Body of pancreas (tissue), 4 donors: ENCODE measurements around the gene LRP10. TPM values are rescaled to one million over a fixed set of nuclear protein-coding genes. Genes with fewer than 3 reads are reported as not detected.

ENCODE experiments used
- ATAC-seq: fragments of 150-250 bp; one replicate; pipeline ENCODE4 v1.9.1; 2016
- DNase-seq, 4 donors: peaks; one replicate each; pipeline ENCODE4 v3.0.0-alpha.2; 2019
- H3K27ac ChIP-seq, 4 donors: fragments of 200-600 bp; sonication (generic); 1 replicate in 3 of 4; 2 replicates in 1 of 4; pipeline versions ENCODE4 v1.5.1 to v1.6.1; 2016 to 2019; ENCODE audit warnings: mild to moderate bottlenecking in 1 of 4, mixed read lengths in 1 of 4, moderate library complexity in 1 of 4
- H3K27me3 ChIP-seq, 2 donors: fragments of 200-600 bp; sonication (generic); one replicate each; pipeline ENCODE4 v1.6.0; 2016; ENCODE audit warnings: mild to moderate bottlenecking in 1 of 2
- H3K36me3 ChIP-seq, 2 donors: fragments of 200-600 bp; sonication (generic); replicated peaks in 1 of 2; 2 replicates each; pipeline ENCODE4 v1.5.1; 2016; ENCODE audit warnings: low read depth in 2 of 2; ENCODE audit not compliant: insufficient read depth in 1 of 2
- H3K4me1 ChIP-seq: fragments of 200-600 bp; sonication (generic); one replicate; pipeline ENCODE4 v1.6.0; 2016
- H3K4me3 ChIP-seq, 2 donors: fragments of 200-600 bp; sonication (generic); 1 replicate in 1 of 2; 2 replicates in 1 of 2; pipeline ENCODE4 v1.5.1; 2016 to 2019
- H3K9me3 ChIP-seq, 3 donors: fragments of 200-600 bp; sonication (generic); 1 replicate in 2 of 3; 2 replicates in 1 of 3; pipeline ENCODE4 v1.5.1; 2016
- CTCF ChIP-seq, 7 experiments: fragments of 450-650 bp in 4 of 7; fragments of 200-600 bp in 3 of 7; sonication (generic) in 3 of 7; IDR thresholded peaks; one replicate each; pipeline ENCODE4 v1.5.1; 2016 to 2019; ENCODE audit warnings: antibody characterized with exemption in 7 of 7
- POLR2A ChIP-seq, 3 donors: fragments of 450-650 bp; IDR thresholded peaks; one replicate each; pipeline ENCODE4 v1.6.1; 2016; ENCODE audit warnings: antibody characterized with exemption in 3 of 3, mild to moderate bottlenecking in 2 of 3
- WGBS, 2 donors: methylation state at CpG; one replicate each; pipeline ENCODE4 v1.1.5; 2017; 5-methylcytosine and 5-hydroxymethylcytosine counted together
- intact Hi-C: fragments of 100-400 bp; cut with DNase I; formaldehyde crosslinking; loops from one replicate; pipeline ENCODE4 v1.15.1; 2023
- total RNA-seq, 2 donors: library from RNA; depleted of rRNA; stranded (reverse); fragments of >200 nt; gene quantifications; one replicate each; pipeline ENCODE4 v1.1.0, GENCODE V29; 2016

Gene LRP10
- total RNA-seq, 2 donors from 2014 or later = 47.8 to 83.0 TPM

- ATAC-seq (no peak), DNase-seq (no peak)
- Histone ChIP-seq H3K27ac (no peak overlapping the region), H3K4me3 (no peak overlapping the region), H3K9me3 (no peaks in the 10 kb centered on the region), H3K36me3 (peaks cover 0 to 30% of the 10 kb centered on the region in 2 donors), H3K4me1 (peaks cover 20% of the 10 kb centered on the region), H3K27me3 (no peaks in the 10 kb centered on the region)
- TF ChIP-seq POLR2A (IDR thresholded peaks at IDR 0.05) (no peak), CTCF (IDR thresholded peaks at IDR 0.05) (no peak)
- WGBS, 2 donors = 93% methylated on average over 5 of the region's 5 CpGs
- intact Hi-C loops = no loop called here
These were observed 52.2 kb downstream of the LRP10 start for GRCh38 chr14:22923746-22924145.

GRCh38 chr14:22925513-22925912, 54.0 kb downstream of the LRP10 start:
- TF ChIP-seq POLR2A (IDR thresholded peaks at IDR 0.05) (no peak), CTCF (IDR thresholded peaks at IDR 0.05) (no peak)
- ATAC-seq (no peak), DNase-seq (no peak)
- intact Hi-C loops = no loop called here
- peaks cover 24% of the 10 kb centered on the region for H3K4me1 ChIP-seq
- H3K4me3 ChIP-seq = no peak overlapping the region
- no peaks in the 10 kb centered on the region for H3K9me3 ChIP-seq
- H3K36me3 ChIP-seq = peaks cover 0 to 30% of the 10 kb centered on the region in 2 donors
- no peak overlapping the region for H3K27ac ChIP-seq
- 92 to 94% methylated on average over 3 to 8 of the region's 8 CpGs for WGBS, 2 donors
- H3K27me3 ChIP-seq = no peaks in the 10 kb centered on the region

- DNase-seq (no peak), ATAC-seq (no peak)
- no peaks in the 10 kb centered on the region for H3K27me3 ChIP-seq
- H3K4me1 ChIP-seq = peaks cover 32% of the 10 kb centered on the region
- H3K9me3 ChIP-seq = no peaks in the 10 kb centered on the region
- 68 to 78% methylated on average over 4 of the region's 4 CpGs for WGBS, 2 donors
- H3K4me3 ChIP-seq = no peak overlapping the region
- TF ChIP-seq POLR2A (IDR thresholded peaks at IDR 0.05) (no peak), CTCF (IDR thresholded peaks at IDR 0.05) (no peak)
- H3K36me3 ChIP-seq = peaks cover 0 to 24% of the 10 kb centered on the region in 2 donors
- intact Hi-C loops = no loop called here
- no peak overlapping the region for H3K27ac ChIP-seq
These were observed 54.8 kb downstream of the LRP10 start for GRCh38 chr14:22926316-22926715.

GRCh38 chr14:22928237-22929103, 56.9 kb downstream of the LRP10 start:
- no peak for TF ChIP-seq POLR2A (IDR thresholded peaks at IDR 0.05)
- no peak for TF ChIP-seq CTCF (IDR thresholded peaks at IDR 0.05)
- intact Hi-C loops = no loop called here
- Histone ChIP-seq H3K4me1 (peaks cover 49% of the 10 kb centered on the region), H3K9me3 (no peaks in the 10 kb centered on the region), H3K27me3 (no peaks in the 10 kb centered on the region), H3K4me3 (peak overlapping the region; percentile 82 to 89), H3K36me3 (peaks cover 0 to 13% of the 10 kb centered on the region in 2 donors), H3K27ac (peak overlapping the region; percentile 83 to 93 (median 86))
- 10 to 16% methylated on average over 12 of the region's 12 CpGs for WGBS, 2 donors
- DNase-seq (no peak), ATAC-seq (no peak)
